Measurements from ENCODE around the gene CCNA2. TPM values are rescaled to one million over a fixed set of nuclear protein-coding genes. Genes with fewer than 3 reads are reported as not detected.

Gene CCNA2
- total RNA-seq, result 21.5 and 129 TPM in 2 replicates
- polyA plus RNA-seq, result 16.0 and 111 TPM in 2 replicates

- Histone ChIP-seq H3K36me3 (peaks cover 27% of the 10 kb centered on the region), H3K27me3 (no peaks in the 10 kb centered on the region), H3K27ac (peak within 1 kb of the TSS; percentile 74), H3K4me1 (ENCODE audit: low read depth) (peaks cover 9% of the 10 kb centered on the region), H3K9me3 (ENCODE audit: low read depth) (no peaks in the 10 kb centered on the region), H3K4me3 (peak within 1 kb of the TSS; percentile 92)
- TF ChIP-seq, protein P1, sequence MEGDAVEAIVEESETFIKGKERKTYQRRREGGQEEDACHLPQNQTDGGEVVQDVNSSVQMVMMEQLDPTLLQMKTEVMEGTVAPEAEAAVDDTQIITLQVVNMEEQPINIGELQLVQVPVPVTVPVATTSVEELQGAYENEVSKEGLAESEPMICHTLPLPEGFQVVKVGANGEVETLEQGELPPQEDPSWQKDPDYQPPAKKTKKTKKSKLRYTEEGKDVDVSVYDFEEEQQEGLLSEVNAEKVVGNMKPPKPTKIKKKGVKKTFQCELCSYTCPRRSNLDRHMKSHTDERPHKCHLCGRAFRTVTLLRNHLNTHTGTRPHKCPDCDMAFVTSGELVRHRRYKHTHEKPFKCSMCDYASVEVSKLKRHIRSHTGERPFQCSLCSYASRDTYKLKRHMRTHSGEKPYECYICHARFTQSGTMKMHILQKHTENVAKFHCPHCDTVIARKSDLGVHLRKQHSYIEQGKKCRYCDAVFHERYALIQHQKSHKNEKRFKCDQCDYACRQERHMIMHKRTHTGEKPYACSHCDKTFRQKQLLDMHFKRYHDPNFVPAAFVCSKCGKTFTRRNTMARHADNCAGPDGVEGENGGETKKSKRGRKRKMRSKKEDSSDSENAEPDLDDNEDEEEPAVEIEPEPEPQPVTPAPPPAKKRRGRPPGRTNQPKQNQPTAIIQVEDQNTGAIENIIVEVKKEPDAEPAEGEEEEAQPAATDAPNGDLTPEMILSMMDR (IDR thresholded peaks at IDR 0.05; ENCODE audit: low read depth, low read length), result no peak
- peak; percentile 97 to 98 for DNase-seq (ENCODE audit: low read depth in 1 of 2, low spot score in 1 of 2)
Observed at GRCh38 chr4:121823505-121824170, at the start of gene CCNA2. CCNA2 (minus strand) TSS chr4:121823883; CDS start chr4:121823628, 255 bp downstream.

GRCh38 chr4:121869841-121870822 is 46.4 kb upstream of the CCNA2 start, which contains the start of gene BBS7:
BBS7 (minus strand) TSS chr4:121870474; CDS start chr4:121870313, 161 bp downstream.
- peak; percentile 98 to 99 for DNase-seq (ENCODE audit: low read depth in 1 of 2, low spot score in 1 of 2)
- H3K9me3 ChIP-seq (ENCODE audit: low read depth), result no peaks in the 10 kb centered on the region
- H3K27ac ChIP-seq, result peak within 1 kb of the TSS; percentile 64
- TF ChIP-seq, protein P1 (IDR thresholded peaks at IDR 0.05; ENCODE audit: low read depth, low read length), result no peak
- no peaks in the 10 kb centered on the region for H3K36me3 ChIP-seq
- no peaks in the 10 kb centered on the region for H3K27me3 ChIP-seq
- H3K4me3 ChIP-seq, result peak within 1 kb of the TSS; percentile 66
- H3K4me1 ChIP-seq (ENCODE audit: low read depth), result peaks cover 6% of the 10 kb centered on the region

DNA sequence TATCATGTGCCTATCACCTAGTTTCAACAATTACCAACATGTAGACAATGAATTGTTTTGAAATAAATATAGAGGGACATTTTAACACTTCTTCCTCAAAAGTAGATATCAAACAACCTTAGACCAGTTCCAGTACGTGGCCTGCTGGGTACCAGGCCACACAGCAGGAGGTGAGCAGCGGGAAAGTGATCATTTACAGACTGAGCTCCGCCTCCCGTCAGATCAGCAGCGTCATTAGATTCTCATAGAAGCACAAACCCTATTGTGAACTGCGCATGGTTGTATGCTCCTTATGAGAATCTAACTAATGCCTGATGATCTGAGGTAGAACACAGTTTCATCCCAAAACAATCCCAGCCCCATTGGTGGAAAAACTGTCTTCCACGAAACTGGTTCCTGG is 40.1 kb upstream of the CCNA2 start:
- Histone ChIP-seq H3K9me3 (ENCODE audit: low read depth) (no peaks in the 10 kb centered on the region), H3K36me3 (peaks cover 14% of the 10 kb centered on the region), H3K27ac (no peak overlapping the region), H3K4me3 (no peak overlapping the region), H3K27me3 (no peaks in the 10 kb centered on the region), H3K4me1 (ENCODE audit: low read depth) (no peaks in the 10 kb centered on the region)
- no peak for DNase-seq (ENCODE audit: low read depth in 1 of 2, low spot score in 1 of 2)
- TF ChIP-seq, protein P1 (IDR thresholded peaks at IDR 0.05; ENCODE audit: low read depth, low read length), result no peak

DNA sequence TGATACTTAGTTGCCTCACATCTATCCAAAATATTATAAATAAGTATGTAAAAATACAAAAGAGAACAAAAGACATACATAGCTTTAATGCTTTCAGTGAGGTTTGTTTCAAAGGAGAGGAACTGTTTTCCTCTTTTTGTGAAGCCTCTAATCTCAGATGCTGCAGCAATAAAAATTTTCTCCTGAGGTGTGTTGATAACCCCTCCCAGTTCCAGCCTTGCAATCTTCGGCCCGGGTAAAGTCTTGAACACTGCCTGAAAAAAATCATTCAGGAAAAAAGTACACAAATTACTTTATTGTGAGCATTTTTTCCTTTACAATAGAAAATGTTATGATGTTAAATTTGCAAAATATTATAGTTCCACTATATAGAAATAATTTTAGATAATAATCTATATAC is 37.7 kb upstream of the CCNA2 start:
- Histone ChIP-seq H3K27me3 (no peaks in the 10 kb centered on the region), H3K4me3 (no peak overlapping the region), H3K9me3 (ENCODE audit: low read depth) (no peaks in the 10 kb centered on the region), H3K27ac (no peak overlapping the region), H3K4me1 (ENCODE audit: low read depth) (no peaks in the 10 kb centered on the region), H3K36me3 (peaks cover 17% of the 10 kb centered on the region)
- no peak for DNase-seq (ENCODE audit: low read depth in 1 of 2, low spot score in 1 of 2)
- TF ChIP-seq, protein P1 (IDR thresholded peaks at IDR 0.05; ENCODE audit: low read depth, low read length), result no peak

DNA sequence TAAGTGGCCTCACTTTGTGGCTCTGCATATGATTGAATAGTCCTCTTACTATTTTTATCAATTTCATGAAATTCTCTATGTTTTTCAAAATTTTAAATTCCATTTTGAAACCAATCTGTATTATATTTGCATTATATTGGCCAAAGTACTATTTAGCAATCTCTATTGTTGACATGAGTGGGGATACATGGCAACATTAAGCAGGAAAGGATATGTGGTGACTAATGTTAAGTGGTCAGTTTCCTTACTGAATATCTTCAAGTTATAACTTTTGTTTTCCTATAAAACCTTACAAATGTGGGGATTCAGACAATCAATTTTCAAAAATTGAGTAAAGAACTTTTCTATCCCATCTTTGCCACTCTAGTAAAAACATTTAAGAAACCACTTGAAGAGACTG is 36.4 kb upstream of the CCNA2 start:
- DNase-seq (ENCODE audit: low read depth in 1 of 2, low spot score in 1 of 2), result peak in 1 of 2 donors; percentile 11
- Histone ChIP-seq H3K9me3 (ENCODE audit: low read depth) (no peaks in the 10 kb centered on the region), H3K27ac (no peak overlapping the region), H3K4me1 (ENCODE audit: low read depth) (no peaks in the 10 kb centered on the region), H3K27me3 (no peaks in the 10 kb centered on the region), H3K36me3 (peaks cover 17% of the 10 kb centered on the region), H3K4me3 (no peak overlapping the region)
- TF ChIP-seq, protein P1 (IDR thresholded peaks at IDR 0.05; ENCODE audit: low read depth, low read length), result no peak
